Fibroblast of mammary gland (primary cell): ENCODE data around the gene CNTN5.

ENCODE experiments used
- DNase-seq: peaks from one replicate; pipeline ENCODE4 v3.0.0-alpha.2; 2010; ENCODE audit warnings: low read depth
- H3K4me3 ChIP-seq: 2 replicates; pipeline ENCODE4 v1.5.1; 2011; ENCODE audit warnings: low read depth, mild to moderate bottlenecking, low read length, moderate library complexity; ENCODE audit not compliant: control insufficient read depth
- TF ChIP-seq, protein P1 (sequence below): conservative IDR thresholded peaks from 2 replicates; pipeline ENCODE4 v1.5.1; 2011; ENCODE audit warnings: low read depth, low read length, inconsistent platforms; ENCODE audit not compliant: control insufficient read depth, insufficient read depth

The CNTN5 gene

DNA sequence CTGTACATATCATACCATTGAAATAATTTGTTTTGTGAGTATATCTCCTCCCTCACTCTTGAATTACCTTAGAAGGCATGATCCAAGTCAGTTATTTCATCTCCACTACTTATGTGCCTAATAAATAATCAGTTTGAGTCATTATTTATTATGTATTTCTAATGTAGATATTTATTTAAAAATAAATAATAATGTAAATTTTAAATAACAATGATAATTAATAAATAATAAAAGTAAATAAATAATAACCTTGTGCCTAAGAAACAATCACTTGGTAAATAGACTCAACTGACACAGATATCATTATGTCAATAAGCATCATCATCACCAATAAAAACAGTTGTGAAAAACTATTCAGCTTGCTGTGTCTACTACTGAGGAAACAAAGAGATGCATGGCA, 213.8 kb downstream of the CNTN5 start:
- DNase-seq = no peak
- TF ChIP-seq, protein P1, sequence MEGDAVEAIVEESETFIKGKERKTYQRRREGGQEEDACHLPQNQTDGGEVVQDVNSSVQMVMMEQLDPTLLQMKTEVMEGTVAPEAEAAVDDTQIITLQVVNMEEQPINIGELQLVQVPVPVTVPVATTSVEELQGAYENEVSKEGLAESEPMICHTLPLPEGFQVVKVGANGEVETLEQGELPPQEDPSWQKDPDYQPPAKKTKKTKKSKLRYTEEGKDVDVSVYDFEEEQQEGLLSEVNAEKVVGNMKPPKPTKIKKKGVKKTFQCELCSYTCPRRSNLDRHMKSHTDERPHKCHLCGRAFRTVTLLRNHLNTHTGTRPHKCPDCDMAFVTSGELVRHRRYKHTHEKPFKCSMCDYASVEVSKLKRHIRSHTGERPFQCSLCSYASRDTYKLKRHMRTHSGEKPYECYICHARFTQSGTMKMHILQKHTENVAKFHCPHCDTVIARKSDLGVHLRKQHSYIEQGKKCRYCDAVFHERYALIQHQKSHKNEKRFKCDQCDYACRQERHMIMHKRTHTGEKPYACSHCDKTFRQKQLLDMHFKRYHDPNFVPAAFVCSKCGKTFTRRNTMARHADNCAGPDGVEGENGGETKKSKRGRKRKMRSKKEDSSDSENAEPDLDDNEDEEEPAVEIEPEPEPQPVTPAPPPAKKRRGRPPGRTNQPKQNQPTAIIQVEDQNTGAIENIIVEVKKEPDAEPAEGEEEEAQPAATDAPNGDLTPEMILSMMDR = no peak
- no peak overlapping the region for H3K4me3 ChIP-seq

DNA sequence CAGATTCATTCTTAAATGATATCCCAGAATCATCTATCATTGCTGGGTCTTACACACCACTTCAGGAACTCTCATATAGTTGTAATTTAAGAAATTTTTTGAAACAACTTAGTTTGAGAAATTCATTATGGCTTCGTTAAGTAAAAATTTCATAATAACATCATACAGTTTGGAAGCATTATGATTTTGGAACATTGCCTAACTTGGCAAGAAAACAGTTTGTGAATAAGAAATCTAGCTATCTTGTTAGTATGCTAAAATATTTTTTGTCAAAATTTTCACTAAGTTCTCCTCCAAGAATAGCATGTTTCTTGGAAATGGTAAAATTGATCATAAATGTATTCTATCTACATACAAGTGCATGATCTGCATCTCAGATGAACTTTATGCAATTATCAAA, 217.7 kb downstream of the CNTN5 start:
- TF ChIP-seq, protein P1 = no peak
- DNase-seq = no peak
- no peak overlapping the region for H3K4me3 ChIP-seq

DNA sequence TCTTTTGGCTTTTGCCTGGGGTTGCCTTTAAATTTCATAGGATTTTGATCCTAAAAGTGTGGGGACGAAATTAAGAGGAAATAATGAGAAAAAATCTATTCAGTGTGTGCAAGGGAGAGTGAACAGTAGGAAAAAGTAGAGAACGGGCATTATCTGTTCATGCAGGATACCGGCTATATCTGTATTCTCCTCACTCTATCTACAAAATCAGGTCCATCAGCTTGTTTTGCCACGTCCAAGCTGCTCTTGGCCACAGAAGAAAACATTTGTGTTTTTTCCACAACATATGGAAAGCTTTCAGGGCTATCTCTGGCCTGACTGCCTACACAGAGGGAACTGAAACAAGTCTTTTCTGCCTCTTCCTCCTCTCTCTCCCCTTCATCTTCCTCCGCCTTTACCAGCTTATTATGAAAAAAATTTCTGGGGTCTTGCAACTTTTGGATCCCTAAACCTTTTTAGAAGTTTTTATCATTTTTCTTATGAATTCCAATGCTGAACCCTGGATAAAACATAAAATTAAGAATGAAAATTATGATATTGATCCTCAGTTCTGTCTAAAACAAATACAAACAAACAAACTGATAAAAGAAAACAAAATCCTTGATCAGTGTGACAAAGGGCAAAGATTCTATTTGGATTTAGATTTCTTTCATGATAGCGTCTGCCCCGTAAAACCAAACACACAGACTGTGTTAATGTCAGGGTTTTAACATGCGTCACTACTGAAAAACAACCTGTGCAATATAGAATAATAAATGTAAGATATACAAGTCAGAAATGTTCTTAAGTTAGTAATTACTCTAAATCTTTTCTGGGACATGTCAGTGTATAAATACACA, 219.7 kb downstream of the CNTN5 start:
- H3K4me3 ChIP-seq = no peak overlapping the region
- TF ChIP-seq, protein P1 = no peak
- DNase-seq = no peak

DNA sequence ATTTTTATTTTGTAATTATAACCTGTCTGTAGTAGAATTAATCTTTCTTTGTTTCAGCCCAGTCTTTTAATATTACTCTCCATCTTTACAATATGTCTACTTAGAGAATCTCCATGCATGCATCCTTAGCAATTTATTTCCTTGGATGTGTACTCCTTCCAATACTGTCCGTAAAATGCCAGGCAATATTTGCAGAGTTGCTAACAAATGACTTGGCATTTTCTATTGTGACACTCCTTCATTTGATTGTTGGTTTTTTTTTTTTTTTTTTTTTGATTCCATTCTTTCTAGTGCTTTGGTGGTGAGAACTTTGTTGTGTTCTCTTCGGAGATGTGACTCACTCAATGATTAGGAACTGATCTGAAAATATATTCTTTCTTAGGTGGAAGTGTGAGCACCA, 220.3 kb downstream of the CNTN5 start:
- TF ChIP-seq, protein P1 = no peak
- DNase-seq = no peak
- H3K4me3 ChIP-seq = no peak overlapping the region

DNA sequence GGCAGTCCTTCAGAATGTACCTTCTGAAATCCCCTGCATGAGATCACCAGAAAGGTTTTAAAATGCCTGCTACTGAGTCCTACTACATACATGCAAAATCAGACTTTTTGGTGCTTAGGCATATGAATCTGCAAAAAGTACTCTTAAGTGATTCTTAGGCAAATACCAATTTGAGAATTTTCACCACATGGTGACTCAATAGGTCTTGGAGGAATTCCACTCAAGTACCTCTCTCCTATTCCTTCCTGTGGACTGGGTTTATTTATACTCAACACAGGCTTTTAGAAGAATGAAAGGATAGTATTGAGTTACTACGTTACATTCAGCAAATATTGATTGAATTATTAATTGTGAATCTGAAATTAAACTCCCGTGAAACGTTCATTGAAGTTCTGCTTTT, 223.9 kb downstream of the CNTN5 start:
- H3K4me3 ChIP-seq = no peak overlapping the region
- no peak for DNase-seq
- TF ChIP-seq, protein P1 = no peak

DNA sequence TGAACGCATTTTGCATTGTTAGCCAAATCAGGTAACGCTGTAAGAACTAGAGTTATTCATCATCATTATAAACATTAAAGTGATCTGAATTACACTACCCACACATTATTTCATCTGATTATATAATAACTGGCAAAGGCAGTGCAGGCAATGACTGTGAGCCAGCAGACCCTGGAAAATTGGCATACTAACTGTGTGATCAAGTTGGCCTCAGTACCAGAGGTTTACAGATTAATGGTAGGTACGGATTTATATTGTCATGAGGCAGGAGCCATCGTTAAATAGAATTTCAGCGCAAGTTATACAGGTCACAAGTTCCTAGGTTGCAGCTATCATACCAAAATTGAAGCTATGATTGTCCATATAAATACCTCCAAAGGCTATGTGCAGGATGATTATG, 225.4 kb downstream of the CNTN5 start:
- no peak for DNase-seq
- TF ChIP-seq, protein P1 = no peak
- no peak overlapping the region for H3K4me3 ChIP-seq

DNA sequence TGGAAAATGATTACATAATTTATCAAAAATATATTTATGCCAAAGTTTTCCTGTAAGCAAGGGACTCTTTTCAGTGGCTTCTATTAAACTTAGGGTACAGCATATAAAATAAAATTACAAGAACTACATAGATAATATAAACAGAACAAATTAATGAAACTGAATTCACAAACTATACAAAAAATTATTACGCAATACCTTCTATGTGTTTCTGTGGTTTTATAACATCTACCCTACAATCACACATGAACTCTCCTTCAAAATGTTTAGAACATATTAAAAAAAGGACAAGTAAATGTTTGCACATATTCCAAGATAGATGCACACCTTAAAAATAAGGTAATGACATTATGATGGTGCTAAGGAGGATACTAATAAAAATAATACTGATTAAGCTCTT, 235.9 kb downstream of the CNTN5 start:
- DNase-seq = no peak
- TF ChIP-seq, protein P1 = no peak
- H3K4me3 ChIP-seq = no peak overlapping the region
